ENCODE results near the gene TUBB2B. TPM values are rescaled to one million over a fixed set of nuclear protein-coding genes. Genes with fewer than 3 reads are reported as not detected.

TUBB2B gene
- total and polyA plus RNA-seq, 10 of the 15 experiments (the other 5 are each of a cell fraction or from before 2014, with no cell fraction given), result 2.6 to 75.2 (median 21.2) TPM

- Histone ChIP-seq H4K20me1 (ENCODE audit: control insufficient read depth, insufficient read depth) (no peaks in the 10 kb centered on the region), H3K79me2 (ENCODE audit: control insufficient read depth, insufficient read depth, low read length) (no peaks in the 10 kb centered on the region), H2AFZ (ENCODE audit: control insufficient read depth, low read depth, low read length) (no peak overlapping the region), H3K27me3 (replicated peaks in 1 of 2; ENCODE audit: control insufficient read depth in 2 of 2, insufficient read depth in 2 of 2, low read length in 1 of 2) (peaks cover 10% of the 10 kb centered on the region in 2 experiments), H3K9ac (ENCODE audit: control insufficient read depth, insufficient read depth, low read length) (no peak overlapping the region), H3K27ac (ENCODE audit: control insufficient read depth, insufficient read depth) (no peak overlapping the region), H3K4me1 (ENCODE audit: control insufficient read depth, insufficient read depth, low read length) (peaks cover 11% of the 10 kb centered on the region), H3K36me3 (ENCODE audit: control insufficient read depth in 2 of 2, insufficient read depth in 2 of 2, low read length in 1 of 2) (no peaks in the 10 kb centered on the region), H3K9me3 (replicated peaks; ENCODE audit: control insufficient read depth, insufficient read depth, low read length) (no peaks in the 10 kb centered on the region; the same call in 2 of the 3 replicates), H3K4me3 (no peak overlapping the region), H3K4me2 (ENCODE audit: control insufficient read depth, insufficient read depth) (no peak overlapping the region)
- 60% methylated on average over 4 of the region's 4 CpGs for WGBS (ENCODE audit: insufficient coverage, insufficient replicate concordance, low lambda C conversion rate, missing lambda C conversion rate)
- in situ Hi-C loops (cut with MboI) (no loop called here), intact Hi-C loops (cut with micrococcal nuclease; ENCODE audit: unreplicated experiment) (no loop called here)
- RAD21 ChIA-PET (ENCODE audit: unreplicated experiment), result no interaction called here
- POLR2A ChIA-PET, result no interaction called here
- ATAC-seq (no peak), DNase-seq (ENCODE audit: low read depth, low spot score) (no peak), FAIRE-seq (no peak)
- BruUV-seq (replicated peaks), result no TSS peak
- CTCF ChIA-PET, result interaction anchor here (0.6 kb wide), 1 partner anchor 18 kb away, joined by 3 read pairs; no protein-coding TSS in a partner anchor
- SMC1A ChIA-PET (ENCODE audit: uncharacterized antibody, unreplicated experiment), result no interaction called here
- TF ChIP-seq ZNF274 (IDR thresholded peaks at IDR 0.05; ENCODE audit: insufficient read depth, insufficient read length), result no peak
- TF ChIP-seq, protein P1, sequence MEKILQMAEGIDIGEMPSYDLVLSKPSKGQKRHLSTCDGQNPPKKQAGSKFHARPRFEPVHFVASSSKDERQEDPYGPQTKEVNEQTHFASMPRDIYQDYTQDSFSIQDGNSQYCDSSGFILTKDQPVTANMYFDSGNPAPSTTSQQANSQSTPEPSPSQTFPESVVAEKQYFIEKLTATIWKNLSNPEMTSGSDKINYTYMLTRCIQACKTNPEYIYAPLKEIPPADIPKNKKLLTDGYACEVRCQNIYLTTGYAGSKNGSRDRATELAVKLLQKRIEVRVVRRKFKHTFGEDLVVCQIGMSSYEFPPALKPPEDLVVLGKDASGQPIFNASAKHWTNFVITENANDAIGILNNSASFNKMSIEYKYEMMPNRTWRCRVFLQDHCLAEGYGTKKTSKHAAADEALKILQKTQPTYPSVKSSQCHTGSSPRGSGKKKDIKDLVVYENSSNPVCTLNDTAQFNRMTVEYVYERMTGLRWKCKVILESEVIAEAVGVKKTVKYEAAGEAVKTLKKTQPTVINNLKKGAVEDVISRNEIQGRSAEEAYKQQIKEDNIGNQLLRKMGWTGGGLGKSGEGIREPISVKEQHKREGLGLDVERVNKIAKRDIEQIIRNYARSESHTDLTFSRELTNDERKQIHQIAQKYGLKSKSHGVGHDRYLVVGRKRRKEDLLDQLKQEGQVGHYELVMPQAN (conservative IDR thresholded peaks at IDR 0.05), result no peak
- TF ChIP-seq BCLAF1 (IDR thresholded peaks at IDR 0.05), result no peak
- TF ChIP-seq RAD51 (IDR thresholded peaks at IDR 0.05), result no peak
- no peak for TF ChIP-seq FOXK2 (IDR thresholded peaks at IDR 0.05)
- TF ChIP-seq RBBP5 (conservative IDR thresholded peaks at IDR 0.05), result no peak
- TF ChIP-seq, protein P2, sequence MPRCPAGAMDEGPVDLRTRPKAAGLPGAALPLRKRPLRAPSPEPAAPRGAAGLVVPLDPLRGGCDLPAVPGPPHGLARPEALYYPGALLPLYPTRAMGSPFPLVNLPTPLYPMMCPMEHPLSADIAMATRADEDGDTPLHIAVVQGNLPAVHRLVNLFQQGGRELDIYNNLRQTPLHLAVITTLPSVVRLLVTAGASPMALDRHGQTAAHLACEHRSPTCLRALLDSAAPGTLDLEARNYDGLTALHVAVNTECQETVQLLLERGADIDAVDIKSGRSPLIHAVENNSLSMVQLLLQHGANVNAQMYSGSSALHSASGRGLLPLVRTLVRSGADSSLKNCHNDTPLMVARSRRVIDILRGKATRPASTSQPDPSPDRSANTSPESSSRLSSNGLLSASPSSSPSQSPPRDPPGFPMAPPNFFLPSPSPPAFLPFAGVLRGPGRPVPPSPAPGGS (IDR thresholded peaks at IDR 0.05; ENCODE audit: borderline replicate concordance, insufficient read depth, low read depth, low read length, poor library complexity, severe bottlenecking), result no peak
- no peak for TF ChIP-seq REST (IDR thresholded peaks at IDR 0.05; ENCODE audit: low read depth, low read length)
- TF ChIP-seq DPF2 (IDR thresholded peaks at IDR 0.05), result no peak
- TF ChIP-seq, protein P3, sequence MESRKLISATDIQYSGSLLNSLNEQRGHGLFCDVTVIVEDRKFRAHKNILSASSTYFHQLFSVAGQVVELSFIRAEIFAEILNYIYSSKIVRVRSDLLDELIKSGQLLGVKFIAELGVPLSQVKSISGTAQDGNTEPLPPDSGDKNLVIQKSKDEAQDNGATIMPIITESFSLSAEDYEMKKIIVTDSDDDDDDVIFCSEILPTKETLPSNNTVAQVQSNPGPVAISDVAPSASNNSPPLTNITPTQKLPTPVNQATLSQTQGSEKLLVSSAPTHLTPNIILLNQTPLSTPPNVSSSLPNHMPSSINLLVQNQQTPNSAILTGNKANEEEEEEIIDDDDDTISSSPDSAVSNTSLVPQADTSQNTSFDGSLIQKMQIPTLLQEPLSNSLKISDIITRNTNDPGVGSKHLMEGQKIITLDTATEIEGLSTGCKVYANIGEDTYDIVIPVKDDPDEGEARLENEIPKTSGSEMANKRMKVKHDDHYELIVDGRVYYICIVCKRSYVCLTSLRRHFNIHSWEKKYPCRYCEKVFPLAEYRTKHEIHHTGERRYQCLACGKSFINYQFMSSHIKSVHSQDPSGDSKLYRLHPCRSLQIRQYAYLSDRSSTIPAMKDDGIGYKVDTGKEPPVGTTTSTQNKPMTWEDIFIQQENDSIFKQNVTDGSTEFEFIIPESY (IDR thresholded peaks at IDR 0.05), result no peak
- no peak for TF ChIP-seq TCF12 (IDR thresholded peaks at IDR 0.05; ENCODE audit: low read depth, low read length)
- TF ChIP-seq IKZF2 (IDR thresholded peaks at IDR 0.05), result no peak
Measured at GRCh38 chr6:3222506-3223038, 4.9 kb downstream of the TUBB2B start.

All from GM12878 (cell line).